HepG2 (cell line): Measurements from ENCODE around the gene GEMIN2. TPM values are rescaled to one million over a fixed set of nuclear protein-coding genes. Genes with fewer than 3 reads are reported as not detected.

Experiments used
- CBX5 ChIP-seq: sonication (generic); formaldehyde crosslinking; IDR thresholded peaks from 2 replicates; pipeline ENCODE4 v1.4.0; 2020; ENCODE audit warnings: missing genetic modification reagents, borderline replicate concordance
- EED ChIP-seq: sonication (generic); formaldehyde crosslinking; IDR thresholded peaks from 2 replicates; pipeline ENCODE4 v1.5.0; 2020; ENCODE audit warnings: mild to moderate bottlenecking, missing genetic modification reagents
- GPBP1L1 ChIP-seq: sonication (generic); formaldehyde crosslinking; IDR thresholded peaks from 2 replicates; pipeline ENCODE4 v1.5.0; 2020; ENCODE audit warnings: mild to moderate bottlenecking, missing genetic modification reagents
- HNRNPLL ChIP-seq: fragments of 200-400 bp; formaldehyde crosslinking; IDR thresholded peaks from 2 replicates; pipeline ENCODE4 v1.6.1; 2017; ENCODE audit warnings: mild to moderate bottlenecking, low read depth, low read length; ENCODE audit not compliant: poor library complexity, severe bottlenecking
- HOXA3 ChIP-seq: sonication (generic); formaldehyde crosslinking; IDR thresholded peaks from 2 replicates; pipeline ENCODE4 v1.5.0; 2020; ENCODE audit warnings: missing genetic modification reagents
- MYNN ChIP-seq: sonication (generic); formaldehyde crosslinking; IDR thresholded peaks from 2 replicates; pipeline ENCODE4 v1.4.0; 2020; ENCODE audit warnings: mild to moderate bottlenecking, low read depth, missing genetic modification reagents
- PHF20 ChIP-seq: sonication (generic); formaldehyde crosslinking; IDR thresholded peaks from 2 replicates; pipeline ENCODE4 v1.5.0; 2020; ENCODE audit warnings: mild to moderate bottlenecking, missing genetic modification reagents
- RELA ChIP-seq: sonication (generic); formaldehyde crosslinking; IDR thresholded peaks from 2 replicates; pipeline ENCODE4 v1.4.0; 2020; ENCODE audit warnings: missing genetic modification reagents
- SNAI1 ChIP-seq: sonication (generic); formaldehyde crosslinking; IDR thresholded peaks from 2 replicates; pipeline ENCODE4 v1.5.0; 2020; ENCODE audit warnings: mild to moderate bottlenecking, missing genetic modification reagents, borderline replicate concordance
- SPEN ChIP-seq: sonication (generic); formaldehyde crosslinking; IDR thresholded peaks from 2 replicates; pipeline ENCODE4 v1.5.1; 2020; ENCODE audit warnings: low read depth, mild to moderate bottlenecking, missing genetic modification reagents
- YY1 ChIP-seq: IDR thresholded peaks from 2 replicates; pipeline ENCODE4 v1.6.1; 2011; ENCODE audit warnings: low read length, low read depth, moderate library complexity, mild to moderate bottlenecking; ENCODE audit not compliant: insufficient read depth, insufficient replicate concordance
- ZNF563 ChIP-seq: sonication (generic); formaldehyde crosslinking; IDR thresholded peaks from 2 replicates; pipeline ENCODE4 v1.8.0; 2022; ENCODE audit warnings: mild to moderate bottlenecking, moderate library complexity, missing genetic modification reagents
- ZNF567 ChIP-seq: sonication (generic); formaldehyde crosslinking; IDR thresholded peaks from 2 replicates; pipeline ENCODE4 v1.8.1; 2023; ENCODE audit warnings: mild to moderate bottlenecking, missing genetic modification reagents, borderline replicate concordance
- polyA plus RNA-seq, 8 experiments: library from polyadenylated mRNA; depleted of rRNA in 3 of 8; stranded (reverse) in 7 of 8; unstranded in 1 of 8; fragments of >200 nt; fragmentation: Illumina TruSeq in 4 of 8; extraction: Trizol in 4 of 8; gene quantifications; 2 replicates each; pipeline versions ENCODE4 v1.2.1 to v1.2.3, GENCODE V29; 2011 to 2016; ENCODE audit warnings: low read depth in 4 of 8, missing spikeins in 1 of 8, mixed read lengths in 1 of 8; ENCODE audit not compliant: insufficient read depth in 1 of 8
- total RNA-seq, 5 experiments: library from RNA; depleted of rRNA; stranded (reverse); fragments of >200 nt; fragmentation: Illumina TruSeq; extraction: Trizol; gene quantifications; 2 replicates each; pipeline ENCODE4 v1.2.3, GENCODE V29; 2016; ENCODE audit warnings: low read depth in 1 of 5
- TF ChIP-seq, protein P1 (sequence below): sonication (generic); formaldehyde crosslinking; conservative IDR thresholded peaks from 2 replicates; pipeline ENCODE4 v1.8.0; 2022; ENCODE audit warnings: low read depth, missing genetic modification reagents
- TF ChIP-seq, protein P2 (sequence below): sonication (generic); formaldehyde crosslinking; conservative IDR thresholded peaks from 2 replicates; pipeline ENCODE4 v1.8.0; 2022; ENCODE audit warnings: missing genetic modification reagents
- TF ChIP-seq, protein P3 (sequence below): sonication (generic); formaldehyde crosslinking; IDR thresholded peaks from 2 replicates; pipeline ENCODE4 v1.4.0; 2020; ENCODE audit warnings: missing genetic modification reagents, mild to moderate bottlenecking, borderline replicate concordance
- TF ChIP-seq, protein P4 (sequence below): IDR thresholded peaks from 2 replicates; pipeline ENCODE4 v1.4.0; 2020; ENCODE audit warnings: mild to moderate bottlenecking, missing genetic modification reagents

Gene GEMIN2
- total and polyA plus RNA-seq, 2 of the 13 experiments (the other 11 are each of a cell fraction or from before 2014, with no cell fraction given), result 54.8 to 110 TPM

DNA sequence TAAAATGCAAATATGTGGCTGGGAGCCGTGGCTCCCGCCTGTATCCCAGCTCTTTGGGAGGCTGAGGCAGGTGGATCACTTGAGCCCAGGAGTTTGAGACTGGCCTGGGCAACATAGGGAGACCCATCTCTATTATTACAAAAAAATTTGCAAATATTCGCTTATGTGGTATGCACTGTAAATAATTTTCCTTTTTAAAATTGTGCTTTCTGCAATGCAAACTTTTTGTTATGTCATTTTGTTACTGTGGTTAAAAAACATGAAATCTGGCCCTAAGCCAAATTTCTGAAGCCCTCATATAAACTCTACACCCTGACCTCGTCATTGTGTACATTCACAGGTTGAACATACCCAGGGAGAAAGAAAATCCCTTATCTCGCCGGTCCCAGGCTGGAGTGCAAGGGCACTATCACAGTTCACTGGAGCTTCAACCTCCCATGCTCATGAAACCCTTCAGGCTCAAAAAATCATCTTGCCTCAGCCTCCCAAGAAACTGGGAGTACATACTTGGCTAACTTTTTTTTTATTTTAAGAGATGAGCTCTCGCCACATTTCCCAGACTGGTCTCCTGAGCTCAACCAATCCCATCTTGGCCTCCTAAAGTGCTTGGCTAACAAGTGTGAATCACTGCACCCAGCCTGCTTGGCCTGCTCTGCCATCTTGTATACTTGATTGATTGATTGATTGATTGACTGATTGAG lies 31.3 kb downstream of the GEMIN2 start (continued):
- TF ChIP-seq, protein P1, sequence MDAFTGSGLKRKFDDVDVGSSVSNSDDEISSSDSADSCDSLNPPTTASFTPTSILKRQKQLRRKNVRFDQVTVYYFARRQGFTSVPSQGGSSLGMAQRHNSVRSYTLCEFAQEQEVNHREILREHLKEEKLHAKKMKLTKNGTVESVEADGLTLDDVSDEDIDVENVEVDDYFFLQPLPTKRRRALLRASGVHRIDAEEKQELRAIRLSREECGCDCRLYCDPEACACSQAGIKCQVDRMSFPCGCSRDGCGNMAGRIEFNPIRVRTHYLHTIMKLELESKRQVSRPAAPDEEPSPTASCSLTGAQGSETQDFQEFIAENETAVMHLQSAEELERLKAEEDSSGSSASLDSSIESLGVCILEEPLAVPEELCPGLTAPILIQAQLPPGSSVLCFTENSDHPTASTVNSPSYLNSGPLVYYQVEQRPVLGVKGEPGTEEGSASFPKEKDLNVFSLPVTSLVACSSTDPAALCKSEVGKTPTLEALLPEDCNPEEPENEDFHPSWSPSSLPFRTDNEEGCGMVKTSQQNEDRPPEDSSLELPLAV (CRISPR knock-in tag), result no peak
- no peak for TF ChIP-seq RELA (CRISPR knock-in tag)
- no peak for TF ChIP-seq EED (CRISPR knock-in tag)
- TF ChIP-seq, protein P2, sequence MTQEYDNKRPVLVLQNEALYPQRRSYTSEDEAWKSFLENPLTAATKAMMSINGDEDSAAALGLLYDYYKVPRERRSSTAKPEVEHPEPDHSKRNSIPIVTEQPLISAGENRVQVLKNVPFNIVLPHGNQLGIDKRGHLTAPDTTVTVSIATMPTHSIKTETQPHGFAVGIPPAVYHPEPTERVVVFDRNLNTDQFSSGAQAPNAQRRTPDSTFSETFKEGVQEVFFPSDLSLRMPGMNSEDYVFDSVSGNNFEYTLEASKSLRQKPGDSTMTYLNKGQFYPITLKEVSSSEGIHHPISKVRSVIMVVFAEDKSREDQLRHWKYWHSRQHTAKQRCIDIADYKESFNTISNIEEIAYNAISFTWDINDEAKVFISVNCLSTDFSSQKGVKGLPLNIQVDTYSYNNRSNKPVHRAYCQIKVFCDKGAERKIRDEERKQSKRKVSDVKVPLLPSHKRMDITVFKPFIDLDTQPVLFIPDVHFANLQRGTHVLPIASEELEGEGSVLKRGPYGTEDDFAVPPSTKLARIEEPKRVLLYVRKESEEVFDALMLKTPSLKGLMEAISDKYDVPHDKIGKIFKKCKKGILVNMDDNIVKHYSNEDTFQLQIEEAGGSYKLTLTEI, result no peak
- TF ChIP-seq, protein P3, sequence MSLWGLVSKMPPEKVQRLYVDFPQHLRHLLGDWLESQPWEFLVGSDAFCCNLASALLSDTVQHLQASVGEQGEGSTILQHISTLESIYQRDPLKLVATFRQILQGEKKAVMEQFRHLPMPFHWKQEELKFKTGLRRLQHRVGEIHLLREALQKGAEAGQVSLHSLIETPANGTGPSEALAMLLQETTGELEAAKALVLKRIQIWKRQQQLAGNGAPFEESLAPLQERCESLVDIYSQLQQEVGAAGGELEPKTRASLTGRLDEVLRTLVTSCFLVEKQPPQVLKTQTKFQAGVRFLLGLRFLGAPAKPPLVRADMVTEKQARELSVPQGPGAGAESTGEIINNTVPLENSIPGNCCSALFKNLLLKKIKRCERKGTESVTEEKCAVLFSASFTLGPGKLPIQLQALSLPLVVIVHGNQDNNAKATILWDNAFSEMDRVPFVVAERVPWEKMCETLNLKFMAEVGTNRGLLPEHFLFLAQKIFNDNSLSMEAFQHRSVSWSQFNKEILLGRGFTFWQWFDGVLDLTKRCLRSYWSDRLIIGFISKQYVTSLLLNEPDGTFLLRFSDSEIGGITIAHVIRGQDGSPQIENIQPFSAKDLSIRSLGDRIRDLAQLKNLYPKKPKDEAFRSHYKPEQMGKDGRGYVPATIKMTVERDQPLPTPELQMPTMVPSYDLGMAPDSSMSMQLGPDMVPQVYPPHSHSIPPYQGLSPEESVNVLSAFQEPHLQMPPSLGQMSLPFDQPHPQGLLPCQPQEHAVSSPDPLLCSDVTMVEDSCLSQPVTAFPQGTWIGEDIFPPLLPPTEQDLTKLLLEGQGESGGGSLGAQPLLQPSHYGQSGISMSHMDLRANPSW (CRISPR knock-in tag), result no peak
- TF ChIP-seq, protein P4, sequence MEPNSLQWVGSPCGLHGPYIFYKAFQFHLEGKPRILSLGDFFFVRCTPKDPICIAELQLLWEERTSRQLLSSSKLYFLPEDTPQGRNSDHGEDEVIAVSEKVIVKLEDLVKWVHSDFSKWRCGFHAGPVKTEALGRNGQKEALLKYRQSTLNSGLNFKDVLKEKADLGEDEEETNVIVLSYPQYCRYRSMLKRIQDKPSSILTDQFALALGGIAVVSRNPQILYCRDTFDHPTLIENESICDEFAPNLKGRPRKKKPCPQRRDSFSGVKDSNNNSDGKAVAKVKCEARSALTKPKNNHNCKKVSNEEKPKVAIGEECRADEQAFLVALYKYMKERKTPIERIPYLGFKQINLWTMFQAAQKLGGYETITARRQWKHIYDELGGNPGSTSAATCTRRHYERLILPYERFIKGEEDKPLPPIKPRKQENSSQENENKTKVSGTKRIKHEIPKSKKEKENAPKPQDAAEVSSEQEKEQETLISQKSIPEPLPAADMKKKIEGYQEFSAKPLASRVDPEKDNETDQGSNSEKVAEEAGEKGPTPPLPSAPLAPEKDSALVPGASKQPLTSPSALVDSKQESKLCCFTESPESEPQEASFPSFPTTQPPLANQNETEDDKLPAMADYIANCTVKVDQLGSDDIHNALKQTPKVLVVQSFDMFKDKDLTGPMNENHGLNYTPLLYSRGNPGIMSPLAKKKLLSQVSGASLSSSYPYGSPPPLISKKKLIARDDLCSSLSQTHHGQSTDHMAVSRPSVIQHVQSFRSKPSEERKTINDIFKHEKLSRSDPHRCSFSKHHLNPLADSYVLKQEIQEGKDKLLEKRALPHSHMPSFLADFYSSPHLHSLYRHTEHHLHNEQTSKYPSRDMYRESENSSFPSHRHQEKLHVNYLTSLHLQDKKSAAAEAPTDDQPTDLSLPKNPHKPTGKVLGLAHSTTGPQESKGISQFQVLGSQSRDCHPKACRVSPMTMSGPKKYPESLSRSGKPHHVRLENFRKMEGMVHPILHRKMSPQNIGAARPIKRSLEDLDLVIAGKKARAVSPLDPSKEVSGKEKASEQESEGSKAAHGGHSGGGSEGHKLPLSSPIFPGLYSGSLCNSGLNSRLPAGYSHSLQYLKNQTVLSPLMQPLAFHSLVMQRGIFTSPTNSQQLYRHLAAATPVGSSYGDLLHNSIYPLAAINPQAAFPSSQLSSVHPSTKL (CRISPR knock-in tag), result peak; percentile 89
- TF ChIP-seq SNAI1, result peak; percentile 98
- no peak for TF ChIP-seq PHF20 (CRISPR knock-in tag)
- TF ChIP-seq GPBP1L1 (CRISPR knock-in tag), result no peak
- TF ChIP-seq HOXA3, result peak; percentile 70
- TF ChIP-seq SPEN (CRISPR knock-in tag), result peak; percentile 30; the same call in 1 of the 2 replicates
- TF ChIP-seq HNRNPLL, result no peak
- TF ChIP-seq ZNF563, result peak; percentile 42; the same call in 1 of the 2 replicates
- TF ChIP-seq ZNF567 (CRISPR knock-in tag), result no peak
- TF ChIP-seq YY1, result no peak
- no peak for TF ChIP-seq MYNN (CRISPR knock-in tag)
- TF ChIP-seq CBX5 (CRISPR knock-in tag), result no peak
